ENCODE data around the gene SLC12A8.

DNA sequence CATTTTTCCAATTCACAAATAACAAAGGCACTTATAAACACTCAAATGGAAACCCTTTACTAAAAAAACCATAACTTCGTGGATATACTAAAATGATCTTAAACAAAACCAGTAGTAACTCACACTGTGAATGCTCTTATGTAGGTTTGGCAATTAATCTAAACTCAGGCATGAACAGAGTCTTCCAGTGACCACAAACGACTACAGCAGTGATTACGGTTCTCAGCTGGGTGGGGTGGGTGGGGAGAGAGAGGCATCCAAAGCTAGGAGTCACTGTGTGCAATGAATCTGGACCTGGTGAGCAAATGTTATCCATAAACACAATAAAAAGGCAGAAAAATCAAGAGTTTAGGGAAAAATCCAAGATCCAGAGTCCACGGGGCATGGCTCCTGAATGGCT lies 21.3 kb downstream of the SLC12A8 start:
- TF ChIP-seq, protein P1, sequence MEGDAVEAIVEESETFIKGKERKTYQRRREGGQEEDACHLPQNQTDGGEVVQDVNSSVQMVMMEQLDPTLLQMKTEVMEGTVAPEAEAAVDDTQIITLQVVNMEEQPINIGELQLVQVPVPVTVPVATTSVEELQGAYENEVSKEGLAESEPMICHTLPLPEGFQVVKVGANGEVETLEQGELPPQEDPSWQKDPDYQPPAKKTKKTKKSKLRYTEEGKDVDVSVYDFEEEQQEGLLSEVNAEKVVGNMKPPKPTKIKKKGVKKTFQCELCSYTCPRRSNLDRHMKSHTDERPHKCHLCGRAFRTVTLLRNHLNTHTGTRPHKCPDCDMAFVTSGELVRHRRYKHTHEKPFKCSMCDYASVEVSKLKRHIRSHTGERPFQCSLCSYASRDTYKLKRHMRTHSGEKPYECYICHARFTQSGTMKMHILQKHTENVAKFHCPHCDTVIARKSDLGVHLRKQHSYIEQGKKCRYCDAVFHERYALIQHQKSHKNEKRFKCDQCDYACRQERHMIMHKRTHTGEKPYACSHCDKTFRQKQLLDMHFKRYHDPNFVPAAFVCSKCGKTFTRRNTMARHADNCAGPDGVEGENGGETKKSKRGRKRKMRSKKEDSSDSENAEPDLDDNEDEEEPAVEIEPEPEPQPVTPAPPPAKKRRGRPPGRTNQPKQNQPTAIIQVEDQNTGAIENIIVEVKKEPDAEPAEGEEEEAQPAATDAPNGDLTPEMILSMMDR (conservative IDR thresholded peaks at IDR 0.05) = no peak
- TF ChIP-seq EZH2 (IDR thresholded peaks at IDR 0.05; ENCODE audit: low read depth) = no peak

All from PC-9 (cell line).